Measurements from ENCODE around the gene SNCG.
"Not testable (repeated sequence)": the region's sequence is repeated elsewhere in the genome, so short reads cannot be mapped to it uniquely, and the experiment has no call there.

The SNCG gene

GRCh38 chr10:86945361-86946212 lies 12.8 kb upstream of the SNCG start:
- no peak for DNase-seq

- DNase-seq = no peak
Measured at GRCh38 chr10:86946213-86947155, 11.9 kb upstream of the SNCG start.

GRCh38 chr10:86947806-86948205 lies 10.6 kb upstream of the SNCG start:
- not testable (repeated sequence) for DNase-seq

- DNase-seq = no peak
Measured at GRCh38 chr10:86950349-86950748, 8.1 kb upstream of the SNCG start.

- no peak for DNase-seq
Measured at GRCh38 chr10:86951184-86951761, 7.1 kb upstream of the SNCG start.

GRCh38 chr10:86952106-86952505 lies 6.3 kb upstream of the SNCG start:
- no peak for DNase-seq

- not testable (repeated sequence) for DNase-seq
Measured at GRCh38 chr10:86952697-86953096, 5.7 kb upstream of the SNCG start.

GRCh38 chr10:86953747-86954680 lies 4.4 kb upstream of the SNCG start:
- DNase-seq = no peak

GRCh38 chr10:86954681-86955500 lies 3.5 kb upstream of the SNCG start:
- no peak for DNase-seq

GRCh38 chr10:86955501-86956194 lies 2.8 kb upstream of the SNCG start:
- no peak for DNase-seq

- no peak for DNase-seq
Measured at GRCh38 chr10:86956195-86956847, 2.1 kb upstream of the SNCG start.

GRCh38 chr10:86956848-86957448 lies 1.5 kb upstream of the SNCG start:
- no peak for DNase-seq

GRCh38 chr10:86957471-86958115 lies 806 bp upstream of the SNCG start, which contains the start of gene MMRN2:
TSS of gene MMRN2 (minus strand) at chr10:86957615. CDS start at chr10:86957541, 74 bp downstream.
- no peak for DNase-seq

GRCh38 chr10:86958901-86959736 lies 720 bp downstream of the SNCG start:
- no peak for DNase-seq

- DNase-seq = no peak
Measured at GRCh38 chr10:86959737-86960002, 1.3 kb downstream of the SNCG start.

- DNase-seq = peak; percentile 72
Measured at GRCh38 chr10:86960003-86960862, 1.8 kb downstream of the SNCG start.

- no peak for DNase-seq
Measured at GRCh38 chr10:86960863-86961434, 2.5 kb downstream of the SNCG start.

Data from activated CD4-positive, alpha-beta T cell treated with anti-CD3 and anti-CD28 coated beads, Interleukin-2, Interleukin-6, amounts not matched to agents 100 ng/mL and 50 ng/mL, durations not matched to agents 16 hours and 8 hours (primary cell).